PC-3 (cell line): ENCODE results near the gene SIAH2. TPM values are rescaled to one million over a fixed set of nuclear protein-coding genes. Genes with fewer than 3 reads are reported as not detected.

Experiments used
- ATAC-seq: fragments of 200-7000 bp; cut with Tn5 transposase; 2 replicates; pipeline ENCODE4 v1.9.1; 2020; ENCODE audit warnings: mild to moderate bottlenecking, moderate library complexity
- Bru-seq: library from RNA; stranded (reverse); fragments of 400-500 nt; gene quantifications from one replicate; lab custom pipeline; 2021; lab: Mats Ljungman, UMichigan
- BruChase-seq, 2 experiments: library from RNA; stranded (reverse); fragments of 400-500 nt; gene quantifications; one replicate each; lab custom pipeline; 2021; lab: Mats Ljungman, UMichigan
- BruUV-seq: library from RNA; stranded (reverse); fragments of 400-500 nt; replicated peaks from 2 replicates; lab custom pipeline; 2021; lab: Mats Ljungman, UMichigan
- CTCF ChIA-PET: fragments of 300-600 bp; sonication (Branson Sonifier 250); formaldehyde crosslinking; loops from one replicate; lab custom pipeline; 2022; ENCODE audit warnings: antibody characterized with exemption; lab: Charles Lee
- POLR2A ChIA-PET: fragments of 300-600 bp; sonication (Branson Sonifier 250); formaldehyde crosslinking; loops from one replicate; lab custom pipeline; 2022; ENCODE audit warnings: antibody characterized with exemption; ENCODE audit not compliant: unreplicated experiment; lab: Charles Lee
- DNase-seq: peaks from one replicate; pipeline ENCODE4 v3.0.0-alpha.2; 2015
- H2AFZ ChIP-seq: fragments of 300-600 bp; sonication (generic); 2 replicates; pipeline ENCODE4 v1.6.0; 2016; ENCODE audit warnings: antibody characterized with exemption, low read length
- H3F3A ChIP-seq: fragments of 300-600 bp; sonication (generic); one replicate; pipeline ENCODE4 v1.6.0; 2017; ENCODE audit warnings: antibody characterized with exemption, low read length, control low read depth, mild to moderate bottlenecking; ENCODE audit not compliant: unreplicated experiment
- H3K27ac ChIP-seq: fragments of 300-600 bp; sonication (generic); 2 replicates; pipeline ENCODE4 v1.5.1; 2016; ENCODE audit warnings: mild to moderate bottlenecking, low read length
- H3K27me3 ChIP-seq: fragments of 300-600 bp; sonication (generic); 2 replicates; pipeline ENCODE4 v1.6.1; 2016; ENCODE audit warnings: low read length, mixed read lengths
- H3K36me3 ChIP-seq: fragments of 300-600 bp; sonication (generic); 2 replicates; pipeline ENCODE4 v1.6.1; 2016; ENCODE audit warnings: low read depth, mixed run types, low read length, mixed read lengths
- H3K4me1 ChIP-seq: fragments of 300-600 bp; sonication (generic); 2 replicates; pipeline ENCODE4 v1.5.1; 2016; ENCODE audit warnings: low read length; ENCODE audit not compliant: insufficient read depth
- H3K4me2 ChIP-seq: fragments of 300-600 bp; sonication (generic); 2 replicates; pipeline ENCODE4 v1.6.0; 2016; ENCODE audit warnings: low read length
- H3K4me3 ChIP-seq: fragments of 300-600 bp; sonication (generic); 2 replicates; pipeline ENCODE4 v1.5.1; 2016; ENCODE audit warnings: mild to moderate bottlenecking, low read length, mixed read lengths
- H3K79me2 ChIP-seq: fragments of 300-600 bp; sonication (generic); 2 replicates; pipeline ENCODE4 v1.6.1; 2017; ENCODE audit warnings: low read length, mixed read lengths
- H3K9ac ChIP-seq: fragments of 300-600 bp; sonication (generic); 2 replicates; pipeline ENCODE4 v1.6.0; 2016; ENCODE audit warnings: mild to moderate bottlenecking, low read length
- H3K9me2 ChIP-seq: fragments of 300-600 bp; sonication (generic); replicated peaks from 2 replicates; pipeline ENCODE4 v1.6.1; 2016; ENCODE audit warnings: mixed run types, low read length, mixed read lengths
- H3K9me3 ChIP-seq: fragments of 300-600 bp; sonication (generic); 2 replicates; pipeline ENCODE4 v1.6.1; 2016; ENCODE audit warnings: low read length, mixed read lengths
- H4K20me1 ChIP-seq: fragments of 300-600 bp; sonication (generic); 2 replicates; pipeline ENCODE4 v1.6.1; 2016; ENCODE audit warnings: low read length, mixed read lengths
- EZH2 ChIP-seq: fragments of 300-600 bp; sonication (generic); IDR thresholded peaks from one replicate; pipeline ENCODE4 v1.6.1; 2017; ENCODE audit warnings: antibody characterized with exemption, mild to moderate bottlenecking, low read length; ENCODE audit not compliant: unreplicated experiment
- EZH2phosphoT487 ChIP-seq: fragments of 300-600 bp; sonication (generic); IDR thresholded peaks from 2 replicates; pipeline ENCODE4 v1.6.1; 2018; ENCODE audit warnings: mild to moderate bottlenecking, antibody characterized with exemption, low read length, borderline replicate concordance
- intact Hi-C: fragments of 100-400 bp; cut with micrococcal nuclease; formaldehyde crosslinking; loops from 2 replicates; pipeline ENCODE4 v1.9.0; 2023
- long read RNA-seq: library from polyadenylated mRNA; unstranded; transcript quantifications from one replicate; pipeline ENCODE4 v2.0.0, GENCODE V29; 2021; ENCODE audit not compliant: unreplicated experiment
- total RNA-seq: library from RNA; depleted of rRNA; stranded (reverse); fragments of >200 nt; gene quantifications from 2 replicates; pipeline ENCODE4 v1.2.3, GENCODE V29; 2014; rRNA removed
- TF ChIP-seq, protein P1 (sequence below): fragments of 300-600 bp; sonication (generic); conservative IDR thresholded peaks from 2 replicates; pipeline ENCODE4 v1.5.1; 2017; ENCODE audit warnings: antibody characterized with exemption, low read depth, mild to moderate bottlenecking, low read length

Gene SIAH2, protein sequence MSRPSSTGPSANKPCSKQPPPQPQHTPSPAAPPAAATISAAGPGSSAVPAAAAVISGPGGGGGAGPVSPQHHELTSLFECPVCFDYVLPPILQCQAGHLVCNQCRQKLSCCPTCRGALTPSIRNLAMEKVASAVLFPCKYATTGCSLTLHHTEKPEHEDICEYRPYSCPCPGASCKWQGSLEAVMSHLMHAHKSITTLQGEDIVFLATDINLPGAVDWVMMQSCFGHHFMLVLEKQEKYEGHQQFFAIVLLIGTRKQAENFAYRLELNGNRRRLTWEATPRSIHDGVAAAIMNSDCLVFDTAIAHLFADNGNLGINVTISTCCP
- total RNA-seq, result 37.8 and 51.8 TPM in 2 replicates
- percentile 87 among the genes with signal in this experiment for Bru-seq, nascent RNA
- percentile 86 among the genes with signal in this experiment for BruChase-seq, experiment 1, labeled RNA remaining after a 6-hour chase
- percentile 86 among the genes with signal in this experiment for BruChase-seq, experiment 2, labeled RNA remaining after a 2-hour chase
- long read RNA-seq, transcript SIAH2-201 (2 exons, 2,517 nt), result major isoform, 190 of 216 reads
- long read RNA-seq, partial matches to known transcripts, result 0 of 216 reads
- long read RNA-seq, other reads (novel, unspliced or antisense), result 26 of 216 reads

DNA sequence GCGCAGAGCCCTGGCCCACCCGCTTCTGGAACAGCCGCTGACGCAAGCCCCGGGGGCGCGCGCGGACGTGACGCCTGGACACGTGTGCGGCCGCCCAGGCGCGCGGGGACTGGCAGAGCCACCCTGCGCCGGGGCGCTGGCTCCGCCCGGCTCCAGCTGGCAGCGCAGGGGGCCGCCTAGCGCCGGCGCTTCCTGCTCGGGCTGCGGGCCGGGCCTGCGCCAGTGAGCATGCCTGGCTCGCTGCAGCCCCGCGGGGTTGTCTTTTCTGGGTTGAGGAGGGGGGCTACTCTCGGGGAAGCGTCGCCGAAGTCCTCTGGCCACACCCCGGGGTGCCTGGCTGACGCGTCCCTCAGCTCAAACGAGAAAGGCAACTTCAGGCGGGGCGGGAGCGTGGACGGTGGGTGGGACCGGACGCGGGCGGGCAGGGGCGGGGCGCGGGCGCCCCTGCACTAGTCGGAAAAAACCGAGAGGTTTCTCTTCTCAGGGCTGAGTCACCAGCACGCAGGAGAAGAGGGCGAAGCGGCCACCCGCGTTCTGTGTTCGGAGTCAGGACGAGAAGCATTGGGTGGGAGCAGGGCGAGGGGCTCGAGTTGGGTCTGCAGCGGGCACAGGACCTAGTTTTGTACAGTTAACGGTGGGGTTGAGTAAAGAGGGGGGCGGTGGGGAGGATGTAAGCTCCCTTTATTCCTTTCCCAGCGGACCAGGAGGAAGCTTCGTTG, at the start of gene SIAH2:
TSS of gene SIAH2 (minus strand) at position 48 of the 719 bp plus-strand sequence. CDS start 320 bp downstream, outside the sequence.
- no TSS peak for BruUV-seq
- Histone ChIP-seq H3K4me3 (peak within 1 kb of the TSS; percentile 89), H3K9ac (peak within 1 kb of the TSS; percentile 86), H3K27me3 (no peaks in the 10 kb centered on the region), H3K36me3 (no peaks in the 10 kb centered on the region), H3K9me2 (no peaks in the 10 kb centered on the region), H3K4me2 (peak within 1 kb of the TSS; percentile 96), H2AFZ (peak within 1 kb of the TSS; percentile 88), H3K9me3 (no peaks in the 10 kb centered on the region), H3K79me2 (peaks cover 48% of the 10 kb centered on the region), H3K4me1 (peaks cover 48% of the 10 kb centered on the region), H4K20me1 (peaks cover 25% of the 10 kb centered on the region), H3F3A (no peaks in the 10 kb centered on the region), H3K27ac (peak within 1 kb of the TSS; percentile 83)
- intact Hi-C loops, result loop anchor here (1.0 to 5.0 kb wide), 5 partner anchors 19 to 236 kb away; partner anchors contain the start of genes EIF2A, SELENOT and SERP1
- DNase-seq, result peak; percentile 96
- POLR2A ChIA-PET, result interaction anchor here (0.5 to 1.4 kb wide), 14 partner anchors 12 to 1370 kb away, joined by 3 to 17 read pairs (median 6); partner anchors contain the start of gene ERICH6
- TF ChIP-seq EZH2phosphoT487 (peak; percentile 98), EZH2 (no peak)
- TF ChIP-seq, protein P1, sequence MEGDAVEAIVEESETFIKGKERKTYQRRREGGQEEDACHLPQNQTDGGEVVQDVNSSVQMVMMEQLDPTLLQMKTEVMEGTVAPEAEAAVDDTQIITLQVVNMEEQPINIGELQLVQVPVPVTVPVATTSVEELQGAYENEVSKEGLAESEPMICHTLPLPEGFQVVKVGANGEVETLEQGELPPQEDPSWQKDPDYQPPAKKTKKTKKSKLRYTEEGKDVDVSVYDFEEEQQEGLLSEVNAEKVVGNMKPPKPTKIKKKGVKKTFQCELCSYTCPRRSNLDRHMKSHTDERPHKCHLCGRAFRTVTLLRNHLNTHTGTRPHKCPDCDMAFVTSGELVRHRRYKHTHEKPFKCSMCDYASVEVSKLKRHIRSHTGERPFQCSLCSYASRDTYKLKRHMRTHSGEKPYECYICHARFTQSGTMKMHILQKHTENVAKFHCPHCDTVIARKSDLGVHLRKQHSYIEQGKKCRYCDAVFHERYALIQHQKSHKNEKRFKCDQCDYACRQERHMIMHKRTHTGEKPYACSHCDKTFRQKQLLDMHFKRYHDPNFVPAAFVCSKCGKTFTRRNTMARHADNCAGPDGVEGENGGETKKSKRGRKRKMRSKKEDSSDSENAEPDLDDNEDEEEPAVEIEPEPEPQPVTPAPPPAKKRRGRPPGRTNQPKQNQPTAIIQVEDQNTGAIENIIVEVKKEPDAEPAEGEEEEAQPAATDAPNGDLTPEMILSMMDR, result no peak
- ATAC-seq, result peak; percentile 77
- CTCF ChIA-PET, result interaction anchor here (0.6 to 1.5 kb wide), 7 partner anchors 16 to 346 kb away, joined by 3 to 7 read pairs (median 5); partner anchors contain the start of gene ERICH6

DNA sequence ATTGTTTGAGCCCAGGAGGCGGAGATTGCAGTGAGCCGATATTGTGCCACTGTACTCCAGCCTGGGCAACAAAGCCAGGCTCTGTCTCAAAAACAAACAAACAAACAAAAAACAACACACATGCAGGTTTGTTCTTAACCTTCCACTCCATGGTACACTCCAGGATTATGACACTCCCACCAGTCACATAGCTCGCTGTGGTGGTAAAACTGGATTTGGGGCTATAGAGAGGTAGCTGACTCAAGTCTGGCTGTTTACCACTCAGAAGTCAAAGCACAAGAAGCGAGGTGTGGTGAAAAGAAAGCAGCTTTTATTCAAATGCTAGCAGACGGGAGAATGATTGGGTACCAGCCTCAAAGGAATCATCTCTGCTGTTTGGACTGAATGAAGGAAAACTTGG, 49.0 kb upstream of the SIAH2 start:
- BruUV-seq, result no TSS peak
- Histone ChIP-seq H3K9ac (no peak overlapping the region), H3K9me2 (no peaks in the 10 kb centered on the region)

More for the DNA sequence above, 49.0 kb upstream of the SIAH2 start:
- Histone ChIP-seq H3K4me2 (no peak overlapping the region), H3K4me1 (no peaks in the 10 kb centered on the region), H3K79me2 (no peaks in the 10 kb centered on the region), H2AFZ (no peak overlapping the region), H3K36me3 (no peaks in the 10 kb centered on the region), H3K9me3 (no peaks in the 10 kb centered on the region), H4K20me1 (no peaks in the 10 kb centered on the region), H3K27me3 (peaks cover 57% of the 10 kb centered on the region), H3K4me3 (no peak overlapping the region), H3K27ac (no peak overlapping the region), H3F3A (no peaks in the 10 kb centered on the region)
- intact Hi-C loops, result no loop called here
- ChIA-PET CTCF (no interaction called here), POLR2A (no interaction called here)
- DNase-seq (no peak), ATAC-seq (no peak)
- TF ChIP-seq, protein P1, result no peak
- TF ChIP-seq EZH2 (no peak), EZH2phosphoT487 (no peak)
